Stimulated activated CD8-positive, alpha-beta memory T cell treated with anti-CD3 and anti-CD28 coated beads, Interleukin-15, amount 100 ng/mL, for 4 hours (primary cell): ENCODE results near the gene PPP1R37.

Experiments
- DNase-seq, 2 donors: peaks; one replicate each; pipeline ENCODE4 v3.0.0-alpha.2; 2020; ENCODE audit warnings: low read depth in 2 of 2

The PPP1R37 gene

DNA sequence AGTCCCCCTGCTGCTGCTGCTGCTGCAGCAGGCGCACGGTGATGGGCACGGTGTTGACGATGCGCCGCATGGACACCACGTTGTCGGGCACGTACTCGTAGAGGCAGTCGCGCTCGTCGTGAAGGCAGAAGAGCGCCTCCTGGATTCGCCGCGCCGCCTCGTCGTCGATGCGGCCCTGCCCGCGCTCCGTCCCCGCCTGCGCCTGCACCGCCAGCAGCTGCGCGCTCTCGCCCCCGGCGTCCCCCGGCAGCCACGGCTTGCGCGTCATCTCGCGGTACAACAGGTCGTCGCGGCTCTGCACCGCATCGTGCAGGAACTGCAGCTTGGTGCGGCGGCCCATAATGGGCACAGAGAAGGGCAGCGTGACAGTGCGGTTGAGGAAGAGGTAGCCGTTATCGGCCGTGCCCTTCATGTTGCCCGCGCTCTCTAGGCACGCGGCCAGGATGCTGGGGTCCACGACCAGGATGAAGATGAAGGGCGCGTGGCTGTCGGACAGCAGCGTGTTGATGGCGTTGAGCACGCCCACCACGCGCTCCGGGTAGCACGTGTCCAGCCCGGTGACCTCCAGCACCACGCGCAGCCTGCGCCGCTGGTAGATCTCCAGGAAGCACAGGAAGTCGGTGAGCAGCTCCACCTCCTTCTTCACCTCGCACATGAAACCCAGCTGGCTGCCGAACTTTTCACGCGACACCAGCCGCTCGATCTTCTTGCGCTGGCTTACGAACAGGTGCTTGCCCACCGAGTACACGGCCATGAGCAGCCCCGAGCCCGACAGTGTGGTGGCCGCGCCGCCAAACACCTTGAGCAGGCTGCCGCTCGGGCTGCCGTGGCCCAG is 59.7 kb downstream of the PPP1R37 start:
- DNase-seq: peak in 1 of 2 donors; percentile 37

DNA sequence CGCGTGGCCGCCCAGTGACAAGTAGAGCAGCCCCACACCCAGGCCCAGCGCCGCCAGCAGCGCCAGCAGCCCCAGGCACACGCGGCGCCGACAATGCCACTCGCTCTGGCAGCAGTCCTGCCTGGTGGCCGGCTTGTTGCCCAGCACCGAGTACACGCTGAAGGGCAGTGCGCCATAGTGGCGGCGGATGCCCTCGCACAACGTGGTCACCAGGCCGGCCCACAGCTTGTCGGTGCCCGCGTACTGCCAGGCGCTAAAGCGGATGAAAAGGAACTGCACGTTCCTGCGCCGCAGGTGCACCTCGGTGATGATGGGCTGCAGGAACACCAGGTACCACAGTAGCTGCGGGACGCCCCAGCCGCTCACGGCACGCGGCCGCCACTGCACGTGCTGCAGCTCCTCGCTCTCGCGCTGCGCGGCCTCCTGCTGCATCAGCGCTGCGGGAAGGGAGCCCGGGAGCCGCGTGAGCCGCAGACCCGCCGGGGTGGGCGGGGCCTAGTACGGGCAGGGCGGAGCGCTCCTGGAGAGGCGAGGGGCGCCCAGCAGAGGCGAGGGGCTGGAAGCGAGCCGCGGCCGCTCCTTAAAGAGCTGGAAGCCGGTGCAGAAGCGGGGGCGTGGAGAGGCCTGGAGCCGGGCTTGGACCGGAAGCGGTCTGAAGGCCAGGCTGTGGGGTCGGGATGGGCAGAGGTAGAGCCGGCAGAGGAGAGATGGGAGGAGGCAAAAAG is 60.5 kb downstream of the PPP1R37 start:
- DNase-seq: peak in 1 of 2 donors; percentile 26

- DNase-seq: no peak
These were observed 61.3 kb downstream of the PPP1R37 start for GRCh38 chr19:45154064-45154827.

GRCh38 chr19:45156011-45156630 is 63.1 kb downstream of the PPP1R37 start:
- DNase-seq: no peak

DNA sequence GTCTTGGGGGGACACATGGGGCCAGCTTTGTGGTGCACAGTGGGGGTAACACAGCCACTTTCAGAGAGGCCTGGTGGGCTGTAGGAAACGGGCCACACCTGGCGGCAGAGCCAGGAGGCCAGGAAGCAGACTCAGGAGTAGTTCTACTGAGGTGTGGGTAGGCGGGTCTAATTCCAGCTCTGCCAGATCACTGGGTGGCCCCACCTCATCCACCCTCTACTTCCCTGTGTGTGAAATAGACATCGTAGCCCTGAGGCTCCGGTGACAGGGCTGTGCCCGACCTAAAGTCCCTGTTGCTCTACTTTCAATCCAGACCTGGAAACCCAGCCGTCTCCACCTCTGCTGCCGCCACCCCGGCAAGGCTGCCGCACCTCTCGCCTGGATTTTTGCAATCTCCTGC is 63.8 kb downstream of the PPP1R37 start:
- no peak for DNase-seq

- DNase-seq: no peak
These were observed 65.7 kb downstream of the PPP1R37 start for GRCh38 chr19:45158503-45159209.

DNA sequence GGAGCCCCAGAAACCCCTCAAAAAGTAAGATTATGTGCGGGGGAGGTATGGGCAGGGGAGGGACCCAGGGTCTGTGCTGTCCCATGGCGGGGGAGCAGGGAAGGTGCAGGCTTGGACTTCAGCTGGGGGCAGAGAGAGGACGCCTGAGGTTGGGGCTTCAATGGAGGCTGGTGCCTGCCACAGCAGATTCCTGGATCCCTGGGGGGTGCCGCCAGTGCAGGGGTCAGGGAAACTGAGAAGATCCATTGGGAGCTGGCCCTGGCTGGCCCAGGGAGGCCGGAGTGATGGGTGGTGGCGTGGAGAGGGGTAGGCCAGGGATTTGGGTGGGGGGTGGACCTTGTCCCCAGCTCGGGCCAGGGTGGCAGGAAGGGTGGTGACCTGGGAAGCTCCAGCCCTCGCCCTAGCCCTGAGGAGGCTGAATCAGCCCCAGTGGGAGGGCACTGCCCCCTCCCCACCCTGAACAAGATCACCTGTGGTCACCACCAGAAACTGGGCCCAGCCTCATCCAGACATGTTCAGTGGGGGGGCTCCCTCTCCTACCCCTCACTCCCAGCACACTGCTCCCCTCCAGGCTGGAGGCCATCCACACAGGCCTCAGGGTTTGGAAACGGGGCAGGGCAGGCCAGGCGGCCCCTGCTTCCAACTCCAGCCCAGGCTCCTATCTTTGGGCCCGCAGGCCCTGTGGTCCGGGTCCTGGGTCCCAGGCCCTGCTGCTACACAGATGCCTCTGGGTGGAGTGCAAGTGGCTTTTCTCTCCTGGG is 66.4 kb downstream of the PPP1R37 start:
- DNase-seq: no peak

DNA sequence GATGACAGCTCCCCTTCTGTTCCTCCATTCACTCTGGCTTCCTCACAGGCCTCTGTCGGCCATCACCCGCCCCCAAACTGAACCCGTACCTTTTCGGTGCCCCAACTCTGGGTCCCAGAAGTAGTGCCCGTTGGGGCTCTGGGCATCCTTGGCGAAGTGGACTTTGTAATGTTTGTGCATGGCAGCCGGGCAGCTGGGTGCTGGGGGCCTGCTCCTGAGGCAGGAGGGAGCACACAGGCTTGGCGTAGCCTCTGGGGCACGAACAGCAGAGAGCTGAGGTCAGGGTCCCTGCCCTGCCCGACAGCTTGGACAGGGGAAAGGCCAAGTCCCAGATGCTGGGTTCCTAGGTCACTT is 67.0 kb downstream of the PPP1R37 start:
- no peak for DNase-seq

DNA sequence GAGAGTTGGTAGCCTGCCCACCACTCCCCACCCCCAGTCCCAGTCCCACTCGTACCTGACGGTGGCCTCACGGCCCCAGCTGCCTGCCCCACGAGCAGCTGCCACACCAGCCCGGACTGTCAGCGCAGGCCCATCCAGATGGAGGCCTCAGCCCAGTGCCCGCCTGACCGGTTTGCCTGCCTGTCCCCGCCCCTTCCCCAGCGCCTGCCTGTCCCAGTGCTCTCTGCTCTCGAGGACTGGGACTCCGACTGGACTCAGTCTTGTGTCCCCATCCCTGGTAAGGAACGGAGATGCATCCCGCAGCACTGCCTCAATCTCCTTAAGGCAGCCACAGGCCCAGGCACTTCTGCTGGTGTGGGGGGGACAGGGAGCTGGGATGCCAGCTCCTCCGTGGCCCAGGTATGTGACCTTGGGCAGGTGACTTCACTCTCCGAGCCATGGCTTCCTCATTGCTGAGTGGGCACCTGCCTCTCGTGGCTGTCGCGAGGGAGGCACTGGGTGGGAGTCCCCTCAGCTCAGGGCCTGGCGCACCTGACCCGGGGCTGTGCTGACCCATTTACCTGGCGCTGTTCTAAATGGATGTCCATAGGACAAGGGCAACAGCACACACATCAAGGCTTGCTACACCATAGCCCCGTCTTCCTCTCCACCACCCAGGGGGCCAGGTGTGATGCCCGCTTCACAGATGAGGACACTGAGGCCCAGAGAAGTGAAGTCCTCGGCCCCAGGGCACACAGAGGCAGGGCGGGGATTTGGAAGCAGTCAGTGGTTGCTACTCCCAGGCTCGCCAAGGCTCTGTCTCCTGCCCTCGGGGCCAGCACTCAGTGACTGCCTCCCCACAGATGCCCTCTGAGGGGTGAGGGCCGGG is 68.1 kb downstream of the PPP1R37 start, which contains the start of gene NKPD1:
TSS of gene NKPD1 (minus strand) at position 113 of the 868 bp plus-strand sequence. CDS start 832 bp downstream, outside the sequence.
- no peak for DNase-seq

DNA sequence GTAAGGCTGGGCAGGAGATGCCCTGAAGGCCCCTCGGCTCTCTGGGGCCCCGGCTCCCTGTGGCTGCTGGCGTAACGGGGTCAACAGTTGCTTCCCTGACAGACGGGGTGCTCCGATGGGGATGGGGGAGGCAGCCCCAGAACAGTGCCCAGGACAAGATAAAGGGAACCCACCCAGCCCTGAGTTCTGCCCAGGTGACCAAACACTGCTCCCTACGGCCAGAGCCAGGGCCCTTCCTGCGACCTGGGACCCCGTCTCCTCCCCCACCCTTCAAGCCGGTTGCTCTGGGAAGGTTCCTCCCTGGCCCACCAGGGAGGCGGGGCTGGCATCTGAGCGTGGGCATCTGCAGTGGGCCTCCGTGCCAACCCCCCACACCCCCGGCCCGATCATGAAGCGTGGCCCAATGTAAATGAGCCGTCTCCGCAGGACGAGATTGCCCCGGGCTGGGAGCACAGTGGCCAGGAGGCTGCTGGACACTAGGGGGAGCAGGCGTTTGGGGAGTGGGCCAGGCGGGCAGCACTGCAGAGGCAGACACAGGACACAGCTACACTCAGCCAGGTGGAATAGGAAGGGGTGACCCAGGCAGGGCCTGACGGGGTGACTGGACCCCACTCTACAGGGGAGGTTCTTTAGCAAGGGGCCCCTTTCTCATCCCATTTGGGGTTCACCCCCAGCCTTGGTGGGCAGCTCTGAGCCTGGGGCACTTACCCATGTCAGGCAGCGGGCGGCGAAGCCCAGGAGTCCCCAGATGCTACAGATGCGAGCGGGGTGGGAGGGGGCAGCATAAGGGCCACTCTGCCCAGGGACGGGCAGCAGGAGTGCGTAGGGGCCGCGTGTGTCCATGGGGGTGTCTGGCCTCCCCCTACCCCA is 69.0 kb downstream of the PPP1R37 start:
- DNase-seq: no peak

DNA sequence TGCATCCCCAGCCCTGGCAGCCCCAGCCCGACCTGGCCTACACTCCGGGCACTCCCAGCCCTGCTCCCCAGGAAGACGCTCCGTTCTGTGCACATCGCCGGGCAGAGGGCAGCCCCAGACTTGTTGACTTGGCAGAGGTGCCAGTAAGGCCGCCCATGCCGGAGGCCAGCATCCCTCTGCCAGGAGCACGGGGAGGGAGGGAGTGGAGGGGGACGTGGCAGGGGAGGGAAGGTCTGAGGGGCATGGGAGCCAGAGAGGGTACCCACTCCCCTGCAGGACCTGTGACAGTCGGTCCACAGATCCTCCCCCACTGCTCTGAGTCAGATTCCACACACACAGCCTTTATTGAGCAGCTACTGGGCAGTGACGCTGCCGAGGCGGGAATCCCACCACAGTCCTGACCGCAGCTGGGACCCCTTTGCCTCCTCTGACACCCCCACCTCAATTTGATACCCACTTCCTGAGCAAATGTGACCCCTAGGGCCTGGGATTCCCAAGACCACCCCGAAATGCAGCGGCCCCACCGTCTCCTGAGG is 69.7 kb downstream of the PPP1R37 start:
- DNase-seq: no peak

DNA sequence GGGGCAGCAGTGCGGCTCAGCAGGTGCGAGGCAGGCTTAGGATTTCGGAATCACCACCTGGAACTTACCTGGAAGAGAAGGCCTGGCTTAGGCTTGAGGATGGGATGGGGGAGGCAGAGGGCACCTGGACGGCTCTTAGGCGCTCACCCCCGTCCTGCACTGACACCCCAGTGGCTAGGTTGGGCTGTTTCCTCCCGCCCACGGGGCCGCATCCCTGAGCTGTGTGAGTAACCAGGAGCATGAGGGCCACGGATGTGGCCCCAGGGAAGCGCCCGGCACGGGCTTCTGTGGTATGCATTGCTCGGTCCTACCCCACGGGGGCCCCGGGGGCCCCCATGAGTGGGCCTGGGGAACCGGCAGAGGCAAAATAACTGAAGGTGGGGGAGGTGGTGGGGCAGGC is 70.2 kb downstream of the PPP1R37 start:
- DNase-seq: no peak

DNA sequence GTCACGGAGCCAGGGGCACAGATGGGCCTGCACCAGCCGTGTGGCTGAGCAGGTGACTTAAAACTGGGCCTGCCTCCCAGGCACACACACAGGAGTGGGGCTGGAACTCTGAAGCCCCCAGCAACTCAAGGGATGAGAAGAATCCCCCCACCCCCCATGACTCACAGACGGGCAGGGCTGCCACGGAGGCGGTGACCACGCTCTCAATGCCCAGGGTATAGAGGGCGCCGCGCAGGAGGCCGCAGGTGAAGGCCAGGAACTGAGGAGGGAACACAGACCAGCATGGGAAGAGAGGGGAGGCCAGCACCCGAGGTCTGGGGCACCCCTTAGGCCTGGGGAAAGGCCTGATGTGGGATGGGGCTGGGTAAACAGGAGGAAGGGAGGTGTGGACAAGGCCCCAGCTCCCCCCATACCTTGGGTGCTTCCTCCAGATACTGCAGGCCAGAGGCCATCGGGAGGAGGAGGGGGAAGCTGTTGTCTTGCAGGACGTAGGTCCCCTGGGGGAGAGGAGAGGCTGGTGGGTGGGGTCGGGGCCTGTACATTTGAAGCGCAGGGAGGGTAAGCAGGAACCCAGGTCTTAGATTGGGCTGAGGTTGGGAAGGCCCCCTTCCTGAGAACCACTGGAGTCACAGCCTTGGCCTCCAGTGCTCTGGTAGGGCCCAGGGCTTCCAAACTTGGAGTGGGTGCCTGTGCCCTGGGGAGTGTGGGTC is 70.9 kb downstream of the PPP1R37 start:
- no peak for DNase-seq

DNA sequence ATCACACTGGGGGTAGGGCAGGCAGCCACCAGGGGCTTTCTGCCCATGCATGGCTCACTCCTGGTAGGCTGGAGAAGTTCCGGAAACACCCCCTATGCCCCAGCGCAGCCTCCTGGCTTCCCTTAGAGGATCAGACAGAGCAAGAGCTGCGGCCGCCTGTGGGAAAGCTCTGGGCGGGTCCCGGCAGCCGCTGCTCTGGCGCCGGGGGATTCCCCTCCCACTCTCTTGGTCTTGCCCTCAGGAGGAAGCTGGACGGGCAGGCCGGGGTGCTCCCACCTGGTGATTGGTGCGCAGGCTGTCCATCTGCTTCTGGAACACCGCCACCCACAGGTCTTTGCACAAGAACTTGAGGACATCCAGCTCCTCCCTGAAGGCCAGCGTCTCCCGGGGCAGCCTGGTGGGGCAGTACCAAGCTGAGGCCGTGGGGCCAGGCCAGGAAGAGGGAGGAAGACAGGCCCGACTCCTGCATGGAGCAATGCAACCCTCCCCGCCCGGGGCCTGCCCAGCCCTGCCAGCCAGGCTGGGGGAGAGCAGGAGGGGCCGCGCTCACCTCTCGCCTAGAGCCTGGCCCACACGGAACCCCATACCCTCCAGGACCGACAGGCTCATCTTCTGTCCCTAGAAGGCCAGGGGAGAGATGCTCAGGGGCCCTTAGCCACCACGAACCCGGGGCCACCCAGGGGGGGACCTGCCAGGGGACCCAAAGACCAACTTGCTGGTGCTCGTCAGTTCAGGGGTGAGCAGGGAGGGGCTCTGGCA is 71.8 kb downstream of the PPP1R37 start:
- DNase-seq: peak in 1 of 2 donors; percentile 17

DNA sequence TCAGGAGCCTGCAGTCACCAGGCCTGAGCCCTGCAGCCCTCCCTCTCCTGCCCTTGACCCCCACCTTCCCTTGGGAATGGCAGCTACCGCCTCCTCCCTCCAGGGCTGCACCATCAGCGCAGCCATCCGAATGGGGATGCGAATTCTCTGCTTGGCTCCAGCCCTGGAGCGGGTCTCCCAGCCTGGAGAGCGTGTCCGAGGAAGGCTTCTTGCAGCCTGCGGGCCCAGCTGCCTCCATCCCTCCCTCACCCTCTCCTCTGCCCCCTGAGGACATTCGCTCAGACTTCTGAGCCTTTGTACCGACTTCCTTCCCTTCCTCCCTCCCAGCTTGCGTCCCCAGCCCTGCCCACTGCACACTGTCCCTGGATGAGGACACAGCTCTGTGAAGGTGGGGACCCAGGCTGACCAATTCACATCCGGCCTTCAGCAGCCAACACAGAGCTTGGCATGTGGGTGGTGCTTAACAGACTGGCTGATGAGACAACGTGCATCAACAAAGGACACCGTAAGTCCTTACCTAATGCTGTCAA is 73.8 kb downstream of the PPP1R37 start:
- DNase-seq: no peak

- no peak for DNase-seq
These were observed 75.9 kb downstream of the PPP1R37 start for GRCh38 chr19:45168767-45169351.
